Measurements from ENCODE around the gene EEA1.
A peak's percentile ranks its signal among the peaks of the same experiment; 100 is the strongest.
"Not testable (repeated sequence)": the region's sequence is repeated elsewhere in the genome, so short reads cannot be mapped to it uniquely, and the experiment has no call there.

The EEA1 gene

DNA sequence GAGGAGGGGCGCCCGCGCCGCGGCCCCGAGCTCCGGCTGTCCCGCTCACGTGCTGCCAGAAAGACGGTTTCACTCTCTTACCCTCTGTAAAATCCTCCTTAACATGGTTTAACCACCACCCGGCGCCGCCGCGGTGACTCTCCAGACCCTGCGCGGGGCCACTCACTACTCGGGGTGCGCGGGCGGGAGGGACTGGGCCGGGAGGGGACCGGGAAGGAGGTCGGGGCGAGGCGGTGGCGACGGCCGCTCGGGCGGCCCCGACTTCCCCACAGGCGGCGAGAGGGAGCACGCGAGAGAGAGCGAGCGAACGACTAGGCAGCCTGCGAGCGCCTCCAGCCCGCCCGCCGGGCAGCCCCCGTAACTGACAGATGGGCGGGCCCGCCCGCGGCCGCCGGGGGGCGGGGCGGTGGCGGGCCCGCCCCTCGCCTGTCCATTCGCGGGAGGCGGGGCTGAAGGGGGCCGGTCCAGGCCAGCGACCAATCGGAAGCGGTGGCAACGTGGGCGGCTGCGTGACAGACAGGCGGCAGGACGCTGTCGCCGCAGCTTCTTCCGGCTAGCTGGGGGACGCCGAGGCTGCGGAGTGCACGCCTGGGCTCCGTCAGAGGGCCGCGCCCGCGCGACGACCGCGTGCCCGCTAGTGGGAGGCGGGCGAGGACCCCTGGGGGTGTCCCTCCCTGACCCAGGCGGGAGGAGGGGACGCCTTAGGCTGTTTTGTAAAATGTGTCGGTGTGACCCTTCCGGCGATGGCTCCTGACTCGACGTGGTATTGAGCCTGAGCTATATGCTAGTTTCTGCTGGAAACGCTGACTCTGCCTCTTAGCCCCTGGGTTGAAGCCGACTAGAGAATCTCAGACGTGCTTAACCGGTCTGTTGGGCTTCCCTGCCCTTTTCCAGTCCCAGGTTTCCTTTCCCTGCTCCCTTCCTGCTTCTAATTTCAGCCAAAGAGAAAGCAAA lies at the start of gene EEA1:
EEA1 (minus strand) TSS at position 334 of the 954 bp plus-strand sequence; CDS start at position 105, 229 bp downstream.
- DNase-seq: peak; percentile 86

DNA sequence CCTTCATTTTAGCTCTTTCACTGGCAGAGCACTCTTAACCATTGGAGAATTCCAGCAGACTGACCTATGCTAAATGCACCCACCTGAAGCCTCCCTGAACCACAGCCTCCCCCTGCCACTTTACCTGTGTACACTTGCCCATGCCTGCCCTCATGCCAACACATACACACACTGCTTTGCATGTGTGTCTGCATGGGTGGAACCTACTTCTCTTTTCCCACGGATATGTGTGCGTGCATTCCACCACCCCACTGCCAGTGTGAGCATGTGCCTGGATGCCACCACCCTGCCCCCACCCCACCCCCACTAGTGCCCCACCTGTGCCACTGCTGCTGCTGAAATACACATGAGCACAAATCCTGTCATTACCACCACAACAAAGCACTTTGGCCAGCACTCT lies 49.5 kb upstream of the EEA1 start:
- no peak for DNase-seq

DNA sequence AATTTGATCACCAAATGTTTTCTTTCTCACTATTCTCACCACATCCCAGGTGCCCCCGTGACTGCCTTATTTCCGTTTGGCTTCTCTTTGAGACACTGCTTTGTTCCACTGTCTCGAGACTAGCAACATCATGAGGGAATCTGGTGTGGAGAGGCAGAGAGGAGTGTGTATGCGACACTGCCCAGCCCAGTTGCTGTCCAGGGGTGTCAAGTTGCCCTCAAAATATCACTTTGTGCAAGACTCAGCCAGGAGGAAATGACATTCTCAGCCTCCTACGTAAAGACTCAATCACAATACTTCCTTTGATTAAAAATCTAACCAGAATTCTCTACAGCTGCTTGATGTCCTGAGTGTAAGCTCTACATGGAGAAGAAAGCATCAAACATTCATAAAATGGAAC lies 48.2 kb upstream of the EEA1 start:
- no peak for DNase-seq

DNA sequence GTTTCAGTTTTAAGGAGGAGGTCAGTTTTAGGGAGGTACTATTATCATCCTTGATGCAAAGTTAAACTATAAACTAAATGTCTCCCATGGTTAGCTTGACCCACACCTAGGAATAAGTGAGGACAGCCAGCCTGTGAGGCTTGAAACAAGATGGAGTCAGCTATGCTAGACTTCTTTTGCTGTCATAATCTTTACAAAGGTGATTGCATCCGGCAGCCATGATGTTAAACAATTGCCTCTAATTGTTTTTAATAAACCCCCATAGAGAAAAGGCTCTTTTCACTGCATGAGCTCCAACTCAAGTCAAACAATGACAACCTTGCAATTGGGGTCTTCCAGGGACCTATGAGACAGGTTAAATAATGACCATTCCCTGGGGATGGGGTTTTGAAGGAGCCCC lies 45.7 kb upstream of the EEA1 start:
- no peak for DNase-seq

DNA sequence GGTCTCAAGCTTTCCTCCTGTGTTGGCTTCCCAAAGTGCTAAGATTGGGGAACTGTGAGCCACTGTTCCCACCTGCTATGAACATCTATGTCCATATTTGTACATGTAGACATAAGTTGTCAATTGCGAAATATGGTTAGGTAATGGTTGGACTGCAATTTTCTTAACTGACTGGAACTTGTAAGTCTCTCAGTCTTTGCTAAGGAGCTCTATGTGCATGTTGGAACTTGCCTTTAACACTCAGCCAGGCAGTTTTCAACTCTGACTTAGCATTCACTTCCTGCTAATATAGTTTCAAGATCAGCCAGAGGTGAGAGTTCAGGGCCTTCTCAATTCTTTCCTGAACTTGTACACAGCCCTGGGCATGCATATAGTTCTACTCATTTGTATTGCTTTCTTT lies 44.5 kb upstream of the EEA1 start:
- no peak for DNase-seq

DNA sequence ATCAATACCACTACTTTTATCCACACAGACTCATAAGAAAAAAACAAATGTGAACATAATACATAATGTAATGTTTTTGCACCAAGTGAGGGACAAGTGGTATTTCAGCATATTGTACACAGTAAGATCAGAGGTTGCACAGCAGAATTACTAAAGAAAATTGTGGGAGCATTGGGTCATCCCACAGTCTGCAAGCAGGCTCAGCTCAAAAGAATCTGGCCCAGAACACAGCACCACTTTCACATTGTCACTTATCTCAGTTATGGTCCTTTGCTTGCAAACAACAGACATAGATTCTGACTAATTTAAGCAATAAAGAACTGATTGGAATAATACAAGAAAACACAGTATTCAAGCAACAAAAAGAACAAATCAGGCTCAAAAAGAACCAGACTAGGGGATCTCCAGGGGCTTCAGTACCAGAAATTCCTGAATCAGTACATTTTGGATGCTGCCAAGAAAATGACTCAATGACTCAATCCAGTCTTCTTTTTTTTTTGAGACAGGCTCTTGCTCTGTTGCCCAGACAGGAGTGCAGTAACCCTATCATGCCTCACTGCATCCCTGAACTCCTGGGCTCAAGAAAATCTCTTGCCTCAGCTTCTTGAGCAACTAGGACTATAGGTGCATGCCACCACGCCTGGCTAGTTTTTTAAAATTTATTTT lies 42.9 kb upstream of the EEA1 start:
- DNase-seq: no peak

DNA sequence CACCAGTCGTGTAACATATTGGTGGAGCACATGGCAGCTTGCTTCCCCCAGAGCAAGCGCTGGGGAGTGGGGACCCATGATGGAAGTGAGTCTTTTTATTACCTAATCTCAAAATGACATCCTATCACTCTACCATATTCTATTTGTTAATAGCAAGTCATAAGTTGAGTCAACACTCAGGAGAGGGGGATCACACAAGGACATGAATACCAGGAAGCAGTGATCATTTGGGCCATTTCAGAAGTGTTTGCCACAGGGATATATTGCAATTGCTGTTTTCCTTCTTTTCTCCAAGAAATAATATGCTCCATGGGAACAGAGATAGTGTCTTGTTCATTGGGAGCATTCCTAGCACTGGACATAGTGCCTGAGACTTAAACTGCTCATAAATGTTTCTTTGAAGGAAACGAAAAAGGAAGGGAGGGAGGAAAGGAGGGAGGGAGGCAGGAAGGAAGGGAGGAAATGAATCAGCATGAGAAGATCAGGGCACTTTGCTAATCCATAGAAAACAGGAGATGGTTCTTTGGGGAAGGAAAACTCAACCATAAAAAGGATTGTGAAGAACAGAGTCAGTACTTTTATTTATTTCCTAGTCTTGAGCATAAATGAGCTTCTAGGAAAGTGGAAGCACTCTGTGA lies 39.2 kb upstream of the EEA1 start:
- no peak for DNase-seq

DNA sequence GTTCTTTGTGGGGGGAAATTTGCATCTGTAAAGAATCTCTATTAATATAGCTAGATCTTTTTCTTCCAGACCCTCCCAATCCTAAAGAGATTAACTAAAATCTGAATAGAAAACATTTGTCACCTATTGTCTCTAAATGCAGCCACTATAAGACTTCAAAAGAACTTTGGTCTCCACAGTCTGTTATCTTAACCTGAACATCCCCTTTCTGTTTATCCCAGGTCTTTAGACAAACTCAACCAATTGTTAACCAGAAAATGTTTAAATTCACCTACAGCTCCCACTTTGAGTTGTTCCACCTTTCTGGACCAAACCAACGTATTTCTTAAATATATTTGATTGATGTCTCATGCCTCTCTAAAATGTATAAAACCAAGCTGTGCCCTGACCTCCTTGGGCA lies 35.3 kb upstream of the EEA1 start:
- DNase-seq: not testable (repeated sequence)

DNA sequence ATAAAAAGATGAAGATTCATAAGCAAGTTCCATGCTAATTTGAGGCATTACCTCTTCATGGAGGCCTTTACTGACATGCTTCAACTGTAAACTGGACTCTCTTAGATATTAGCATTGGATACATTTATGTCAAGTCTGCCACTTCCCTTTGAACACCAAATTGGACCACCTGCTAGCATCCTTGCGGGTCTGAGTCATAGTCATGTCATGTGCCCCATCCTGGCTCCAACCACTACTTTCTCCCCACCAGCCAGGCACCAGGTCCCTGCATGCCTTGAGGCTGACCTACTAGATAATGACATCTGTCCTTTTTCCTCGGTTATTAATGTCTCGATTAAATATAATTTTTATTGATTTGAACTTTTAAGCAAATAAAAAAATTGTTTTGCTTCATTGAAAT lies 32.9 kb upstream of the EEA1 start:
- no peak for DNase-seq

DNA sequence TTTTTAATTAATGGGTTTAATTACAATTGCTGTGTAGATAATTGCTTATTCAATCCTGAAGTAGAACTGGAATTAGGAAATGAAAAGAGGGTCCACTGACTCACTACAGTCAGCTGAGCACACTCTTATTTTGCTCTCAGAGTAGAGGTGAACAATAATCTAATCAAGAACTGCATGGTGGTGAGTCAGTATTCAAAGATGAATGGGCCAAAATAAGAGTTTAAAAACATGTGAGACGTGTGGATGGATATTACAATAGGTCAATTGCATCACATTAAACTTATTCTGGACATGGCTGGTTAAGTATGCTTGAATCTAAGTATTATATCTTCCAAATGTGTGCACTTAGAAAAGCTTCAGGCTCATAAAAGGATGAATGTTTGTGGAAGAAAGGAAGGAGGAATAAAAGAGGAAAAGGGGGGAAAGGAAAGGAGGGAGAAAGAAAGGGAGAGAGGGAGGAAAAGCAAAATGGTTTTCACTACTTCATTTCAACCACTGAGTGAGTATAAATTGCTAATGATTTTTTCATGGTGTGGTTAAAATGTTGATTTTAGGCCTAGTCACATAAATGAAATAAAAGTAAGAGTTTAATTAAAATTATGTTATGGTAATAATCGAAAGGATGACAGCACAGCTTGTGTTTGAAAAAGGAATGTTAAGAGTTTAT lies 27.0 kb upstream of the EEA1 start:
- DNase-seq: no peak

DNA sequence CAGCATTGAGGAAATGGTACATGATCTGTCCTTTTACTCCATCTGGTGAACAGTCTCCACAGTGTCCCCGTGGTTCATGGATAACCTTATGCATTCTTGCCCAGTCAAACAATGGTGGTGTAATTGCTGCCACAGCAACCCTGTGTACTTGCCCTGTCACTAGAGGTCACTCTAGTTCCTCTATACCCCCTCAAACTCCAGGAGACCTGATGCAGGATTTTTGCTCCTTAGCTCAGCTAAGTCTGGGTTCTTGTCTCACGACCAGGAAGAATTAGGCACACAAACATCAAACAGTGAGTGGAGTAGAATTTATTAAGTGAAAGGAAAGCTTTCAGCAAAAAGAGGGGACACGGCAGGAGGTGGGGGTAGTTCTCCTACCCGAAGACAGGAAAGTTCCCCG lies 24.7 kb upstream of the EEA1 start:
- DNase-seq: no peak

DNA sequence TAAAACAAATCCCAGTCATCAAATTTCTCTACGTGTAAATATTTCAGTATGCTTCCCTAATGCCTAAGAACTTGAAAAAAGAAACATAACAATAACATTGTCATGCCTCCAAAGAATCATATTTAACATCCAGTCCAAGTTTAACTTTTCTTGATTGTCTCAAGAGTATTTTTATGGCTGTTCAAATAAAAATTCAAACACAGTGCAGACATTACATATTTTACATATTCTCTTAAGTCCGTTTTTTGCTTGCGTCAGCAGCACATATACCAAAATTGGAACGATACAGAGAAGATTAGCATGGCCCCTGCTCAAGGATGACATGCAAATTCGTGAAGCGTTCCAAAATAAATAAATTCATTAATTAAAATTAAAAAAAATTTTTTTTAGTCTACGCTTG lies 23.3 kb upstream of the EEA1 start:
- DNase-seq: no peak

DNA sequence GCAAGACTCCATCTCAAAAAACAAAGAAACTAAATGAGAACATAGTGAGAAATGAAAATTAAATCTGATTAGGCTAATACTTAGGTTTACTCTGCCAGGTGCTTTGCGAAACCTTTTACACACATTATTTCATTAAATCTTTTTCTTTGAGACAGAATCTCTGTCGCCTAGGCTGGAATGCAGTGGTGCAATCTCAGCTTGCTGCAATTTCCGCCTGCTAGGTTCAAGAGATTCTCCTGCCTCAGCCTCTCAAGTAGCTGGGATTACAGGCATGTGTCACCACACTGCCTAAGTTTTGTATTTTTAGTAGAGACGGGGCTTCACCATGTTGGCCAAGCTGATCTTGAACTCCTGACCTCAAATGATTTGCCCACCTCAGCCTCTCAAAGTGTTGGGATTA lies 21.9 kb upstream of the EEA1 start:
- DNase-seq: no peak

DNA sequence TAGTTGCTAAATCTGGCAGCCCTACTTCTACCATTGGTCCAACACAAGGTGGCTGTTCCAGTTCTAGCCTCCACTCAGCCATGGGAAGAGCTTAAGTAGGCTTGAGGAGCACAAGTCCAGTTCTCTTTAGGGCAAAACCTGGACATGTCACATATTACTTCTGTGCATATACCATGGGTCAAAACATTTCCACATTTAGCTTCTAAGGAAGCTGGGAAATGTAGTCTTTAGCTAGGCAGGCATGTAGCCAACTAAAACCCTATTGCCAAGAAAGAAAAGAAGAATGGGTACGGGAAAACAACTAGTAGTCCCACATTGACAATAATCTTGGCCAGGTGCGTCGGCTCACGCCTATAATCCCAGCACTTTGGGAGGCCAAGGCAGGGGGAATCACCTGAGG lies 20.9 kb upstream of the EEA1 start:
- no peak for DNase-seq

DNA sequence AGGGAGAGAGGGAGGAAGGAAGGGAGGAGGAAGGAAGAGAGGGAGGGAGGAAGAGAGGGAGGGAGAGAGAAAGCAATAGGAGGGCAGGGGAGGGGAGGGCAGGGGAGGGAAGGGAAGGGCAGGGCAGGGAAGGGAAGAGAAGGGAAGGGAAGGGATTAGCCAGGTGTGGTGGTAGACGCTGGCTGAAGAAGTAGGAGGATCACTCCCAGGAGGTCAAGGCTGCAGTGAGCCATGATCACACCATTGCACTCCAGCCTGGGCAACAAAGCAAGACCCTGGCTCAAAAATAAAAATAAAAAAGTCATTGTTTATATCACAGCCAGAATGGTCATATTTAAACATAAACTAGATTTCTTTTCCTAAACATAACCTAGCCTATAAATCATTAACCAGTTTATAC lies 20.4 kb upstream of the EEA1 start:
- no peak for DNase-seq

DNA sequence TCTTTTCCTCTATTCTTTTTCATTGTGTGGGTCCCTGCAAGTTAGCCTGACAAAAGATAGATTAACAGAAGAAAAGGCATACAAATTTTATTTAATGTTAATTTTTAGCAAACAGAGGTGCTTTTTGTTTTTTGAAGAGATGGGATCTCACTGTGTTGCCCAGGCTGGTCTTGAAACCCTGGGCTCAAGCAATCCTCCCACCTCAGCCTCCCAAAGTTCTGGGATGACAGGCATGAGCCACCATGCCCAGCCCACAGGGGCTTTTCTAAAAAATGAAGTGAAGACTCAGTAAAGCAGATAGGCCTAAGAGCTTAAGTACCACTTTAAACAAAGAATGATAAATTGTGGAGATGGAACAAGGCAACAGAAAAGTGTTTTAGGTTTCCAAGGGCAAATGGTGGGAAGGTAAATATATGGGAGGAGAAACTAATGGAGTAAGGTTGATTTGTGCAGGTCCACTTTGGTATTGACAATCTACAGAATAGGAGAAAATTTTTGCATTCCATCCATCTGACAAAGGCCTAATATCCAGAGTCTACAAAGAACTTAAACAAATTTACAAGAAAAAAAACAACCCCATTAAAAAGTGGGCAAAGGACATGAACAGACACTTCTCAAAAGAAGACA lies 18.6 kb upstream of the EEA1 start:
- DNase-seq: no peak

DNA sequence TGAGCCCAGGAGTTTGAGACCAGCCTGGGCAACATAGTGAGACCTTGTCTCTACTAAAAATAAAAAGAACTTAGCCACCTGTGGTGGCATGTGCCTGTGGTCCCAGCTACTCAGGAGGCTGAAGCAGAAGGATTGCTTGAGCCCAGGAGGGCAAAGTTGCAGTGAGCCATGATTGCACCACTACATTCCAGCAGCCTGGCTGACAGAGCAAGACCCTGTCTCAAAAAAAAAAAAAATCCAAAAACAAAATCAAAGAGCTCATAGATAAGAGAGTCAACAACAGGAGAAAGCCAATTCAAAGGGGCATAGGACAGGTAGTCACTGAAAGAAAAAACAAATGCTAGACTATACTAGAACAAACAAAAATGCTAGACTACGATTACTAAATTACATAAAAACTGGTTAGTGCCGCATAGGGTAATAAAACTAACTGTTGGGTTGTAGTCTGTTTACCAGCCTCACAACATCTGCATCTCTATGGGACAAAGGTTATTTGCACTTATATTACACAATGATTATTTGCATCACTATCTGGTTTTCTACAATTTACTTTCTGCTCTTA lies 16.6 kb upstream of the EEA1 start:
- no peak for DNase-seq

DNA sequence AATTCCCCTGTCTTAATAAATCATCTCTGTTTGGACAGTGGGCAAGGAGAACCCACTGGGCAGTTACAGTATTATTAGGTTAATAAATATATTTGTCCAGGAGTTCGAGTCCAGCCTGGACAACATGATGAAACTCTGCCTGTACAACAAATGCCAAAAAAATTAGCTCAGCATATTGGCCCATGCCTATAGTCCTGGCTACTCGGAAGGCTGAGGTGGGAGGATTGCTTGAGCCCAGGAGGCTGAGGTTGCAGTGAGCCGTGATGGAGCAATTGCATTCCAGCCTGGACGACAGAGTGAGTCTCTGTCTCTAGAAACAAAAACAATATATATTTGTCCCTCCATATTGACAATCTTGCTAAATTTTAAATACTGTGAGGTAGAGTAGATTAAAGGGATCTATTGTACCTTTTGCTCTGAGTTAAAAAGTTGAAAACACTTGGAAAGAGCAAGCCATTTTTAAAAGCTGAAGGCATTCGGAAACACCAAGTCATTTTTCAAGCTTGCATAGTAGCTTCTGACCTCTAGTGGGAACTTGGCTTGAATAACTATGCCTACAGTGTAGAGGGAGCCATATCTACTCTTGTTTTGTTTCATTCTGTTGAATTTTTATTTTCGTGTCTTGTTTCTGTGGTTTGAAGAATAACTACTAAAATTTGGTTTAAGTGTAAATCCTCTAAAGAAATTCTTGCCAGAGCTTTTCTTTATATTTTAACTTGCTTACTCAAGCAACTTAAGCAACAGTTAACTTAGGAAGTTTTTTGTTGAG lies 14.6 kb upstream of the EEA1 start:
- no peak for DNase-seq

DNA sequence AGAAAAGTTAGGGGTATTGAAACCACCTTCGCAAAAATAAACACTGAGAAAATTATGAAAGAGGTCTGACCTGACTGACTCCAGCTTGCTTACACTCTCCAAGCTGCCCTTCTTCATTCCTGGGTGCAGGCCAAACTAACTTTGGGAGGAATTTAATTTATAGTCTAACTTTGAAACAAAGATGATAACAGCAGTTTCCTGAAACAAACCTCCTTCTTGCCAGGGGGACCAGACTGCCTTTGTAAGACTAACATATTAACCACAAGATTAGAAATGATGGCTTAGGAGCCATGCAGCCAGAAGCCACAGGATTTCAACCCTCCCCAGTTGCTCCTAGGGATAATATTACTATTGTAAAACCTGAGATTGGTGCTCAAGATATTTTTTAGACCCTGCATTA lies 13.8 kb upstream of the EEA1 start:
- DNase-seq: no peak

DNA sequence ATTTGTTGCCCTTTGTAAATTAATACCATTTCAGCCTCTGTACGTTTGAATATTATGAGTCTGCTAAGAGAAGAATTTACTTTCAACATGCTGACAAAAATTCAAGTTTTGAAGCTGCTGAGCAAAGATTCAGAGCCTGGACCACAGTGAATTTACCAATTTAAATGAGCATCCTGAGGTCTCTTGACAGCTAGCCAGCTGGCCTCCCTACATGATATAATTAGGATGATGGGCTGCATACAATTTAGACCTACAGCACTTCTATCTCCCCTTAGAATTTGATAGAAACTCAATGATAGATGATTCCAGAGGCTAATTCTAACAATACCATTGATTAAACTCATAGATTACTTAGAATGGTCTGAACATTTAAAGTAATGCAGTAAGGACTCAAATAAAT lies 10.0 kb upstream of the EEA1 start:
- no peak for DNase-seq

DNA sequence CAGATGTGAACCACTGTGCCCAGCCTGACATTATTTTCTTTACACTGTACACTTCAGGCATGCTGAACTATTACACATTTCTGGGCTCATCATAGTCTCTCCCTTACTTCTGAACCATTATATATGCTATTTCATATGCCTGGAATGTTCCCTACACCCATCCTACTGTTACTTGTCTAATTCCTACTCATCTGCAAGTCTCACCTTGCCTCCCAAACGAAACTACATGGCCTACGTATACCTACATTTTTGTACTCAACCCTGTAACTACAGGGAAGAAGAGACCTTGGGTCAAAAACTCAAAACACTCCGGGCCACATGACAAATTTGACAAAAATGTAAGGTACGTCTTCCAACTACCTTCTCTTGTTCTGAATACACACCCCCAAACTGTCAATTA lies 9.5 kb upstream of the EEA1 start:
- no peak for DNase-seq

DNA sequence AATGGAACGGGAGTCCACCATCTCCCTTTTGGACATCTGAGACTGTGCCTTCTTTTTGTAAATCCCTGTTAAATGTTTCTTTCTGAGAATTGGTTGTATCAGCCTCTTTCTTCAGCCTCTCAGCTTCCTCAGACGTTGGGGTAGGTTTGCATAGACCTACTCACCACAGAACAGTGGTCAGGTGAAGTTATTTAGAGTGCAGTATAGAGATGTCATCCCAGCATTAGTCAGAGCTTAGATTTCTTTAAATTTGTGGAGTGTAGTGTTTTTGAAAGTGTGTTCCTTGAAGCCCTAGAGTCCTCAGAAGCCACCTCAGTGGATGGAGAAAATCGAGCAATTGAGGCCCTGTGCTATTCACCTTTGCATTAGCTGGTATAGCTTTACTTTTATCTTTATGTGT lies 8.9 kb upstream of the EEA1 start:
- no peak for DNase-seq
